GM12801 (cell line): ENCODE data around the gene ACTL7B.

Experiments used
- TF ChIP-seq, protein P1 (sequence below): IDR thresholded peaks from one replicate; pipeline ENCODE4 v1.5.1; 2011; ENCODE audit warnings: control low read depth; ENCODE audit not compliant: insufficient read length; ENCODE audit errors: extremely low read depth

ACTL7B gene, protein sequence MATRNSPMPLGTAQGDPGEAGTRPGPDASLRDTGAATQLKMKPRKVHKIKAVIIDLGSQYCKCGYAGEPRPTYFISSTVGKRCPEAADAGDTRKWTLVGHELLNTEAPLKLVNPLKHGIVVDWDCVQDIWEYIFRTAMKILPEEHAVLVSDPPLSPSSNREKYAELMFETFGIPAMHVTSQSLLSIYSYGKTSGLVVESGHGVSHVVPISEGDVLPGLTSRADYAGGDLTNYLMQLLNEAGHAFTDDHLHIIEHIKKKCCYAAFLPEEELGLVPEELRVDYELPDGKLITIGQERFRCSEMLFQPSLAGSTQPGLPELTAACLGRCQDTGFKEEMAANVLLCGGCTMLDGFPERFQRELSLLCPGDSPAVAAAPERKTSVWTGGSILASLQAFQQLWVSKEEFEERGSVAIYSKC

DNA sequence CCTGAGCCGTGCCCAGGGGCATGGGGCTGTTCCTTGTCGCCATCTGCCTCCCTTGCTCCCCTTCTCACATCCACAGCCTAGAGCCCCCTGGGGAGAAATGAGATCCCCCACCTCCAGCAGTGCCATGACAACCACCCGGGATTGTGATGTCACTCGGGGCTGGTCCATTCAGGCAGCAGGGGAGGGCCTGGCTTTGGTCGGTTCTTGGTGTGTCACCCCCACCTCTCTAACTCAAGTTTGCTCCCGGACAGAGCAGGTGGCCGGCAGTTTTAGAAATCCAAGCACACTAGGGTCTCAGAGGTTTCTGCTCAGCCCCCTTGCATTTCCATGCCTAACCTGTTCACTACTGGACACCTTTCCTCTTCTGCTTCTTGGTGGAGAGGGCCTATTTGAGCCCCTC, at the start of gene ACTL7B:
Gene ACTL7B (minus strand): TSS at position 99 of the 400 bp plus-strand sequence. CDS start 56 bp downstream, at position 43.
- TF ChIP-seq, protein P1, sequence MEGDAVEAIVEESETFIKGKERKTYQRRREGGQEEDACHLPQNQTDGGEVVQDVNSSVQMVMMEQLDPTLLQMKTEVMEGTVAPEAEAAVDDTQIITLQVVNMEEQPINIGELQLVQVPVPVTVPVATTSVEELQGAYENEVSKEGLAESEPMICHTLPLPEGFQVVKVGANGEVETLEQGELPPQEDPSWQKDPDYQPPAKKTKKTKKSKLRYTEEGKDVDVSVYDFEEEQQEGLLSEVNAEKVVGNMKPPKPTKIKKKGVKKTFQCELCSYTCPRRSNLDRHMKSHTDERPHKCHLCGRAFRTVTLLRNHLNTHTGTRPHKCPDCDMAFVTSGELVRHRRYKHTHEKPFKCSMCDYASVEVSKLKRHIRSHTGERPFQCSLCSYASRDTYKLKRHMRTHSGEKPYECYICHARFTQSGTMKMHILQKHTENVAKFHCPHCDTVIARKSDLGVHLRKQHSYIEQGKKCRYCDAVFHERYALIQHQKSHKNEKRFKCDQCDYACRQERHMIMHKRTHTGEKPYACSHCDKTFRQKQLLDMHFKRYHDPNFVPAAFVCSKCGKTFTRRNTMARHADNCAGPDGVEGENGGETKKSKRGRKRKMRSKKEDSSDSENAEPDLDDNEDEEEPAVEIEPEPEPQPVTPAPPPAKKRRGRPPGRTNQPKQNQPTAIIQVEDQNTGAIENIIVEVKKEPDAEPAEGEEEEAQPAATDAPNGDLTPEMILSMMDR, result no peak

DNA sequence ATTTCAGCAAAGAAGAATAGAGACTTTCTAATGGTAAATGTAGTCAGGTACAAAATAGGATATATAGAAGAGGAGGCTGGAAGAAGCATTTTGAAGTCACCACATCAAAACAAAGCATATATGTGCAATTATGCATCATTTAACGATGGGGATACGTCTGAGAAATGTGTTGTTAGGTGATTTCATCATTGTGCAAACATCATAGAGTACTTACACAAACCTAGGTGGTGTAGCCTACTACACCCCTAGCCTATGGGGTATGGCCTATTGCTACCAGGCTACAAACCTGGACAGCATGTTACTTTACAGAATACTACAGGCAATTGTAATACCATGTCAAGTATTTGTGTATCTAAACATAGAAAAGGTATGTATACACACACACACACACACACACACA, 49.7 kb upstream of the ACTL7B start:
- TF ChIP-seq, protein P1, result no peak

DNA sequence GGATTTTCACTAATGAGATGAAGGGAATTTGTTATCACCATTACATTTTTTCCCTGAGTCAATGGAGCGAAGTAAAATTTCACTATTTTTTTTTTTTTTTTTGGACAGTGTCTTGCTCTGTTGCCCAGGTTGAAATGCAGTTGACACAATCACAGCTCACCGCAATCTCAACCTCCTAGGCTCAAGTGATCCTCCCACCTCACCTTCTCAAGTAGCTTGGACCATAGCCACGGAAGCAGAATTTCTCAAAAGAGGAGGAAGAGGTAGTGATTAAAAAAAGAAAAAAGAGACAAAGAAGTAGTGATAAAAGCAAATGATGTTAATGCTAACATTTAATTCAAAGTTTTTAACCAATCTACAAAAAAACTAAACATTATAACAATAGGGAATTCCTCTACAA, 48.4 kb upstream of the ACTL7B start:
- TF ChIP-seq, protein P1, result no peak

DNA sequence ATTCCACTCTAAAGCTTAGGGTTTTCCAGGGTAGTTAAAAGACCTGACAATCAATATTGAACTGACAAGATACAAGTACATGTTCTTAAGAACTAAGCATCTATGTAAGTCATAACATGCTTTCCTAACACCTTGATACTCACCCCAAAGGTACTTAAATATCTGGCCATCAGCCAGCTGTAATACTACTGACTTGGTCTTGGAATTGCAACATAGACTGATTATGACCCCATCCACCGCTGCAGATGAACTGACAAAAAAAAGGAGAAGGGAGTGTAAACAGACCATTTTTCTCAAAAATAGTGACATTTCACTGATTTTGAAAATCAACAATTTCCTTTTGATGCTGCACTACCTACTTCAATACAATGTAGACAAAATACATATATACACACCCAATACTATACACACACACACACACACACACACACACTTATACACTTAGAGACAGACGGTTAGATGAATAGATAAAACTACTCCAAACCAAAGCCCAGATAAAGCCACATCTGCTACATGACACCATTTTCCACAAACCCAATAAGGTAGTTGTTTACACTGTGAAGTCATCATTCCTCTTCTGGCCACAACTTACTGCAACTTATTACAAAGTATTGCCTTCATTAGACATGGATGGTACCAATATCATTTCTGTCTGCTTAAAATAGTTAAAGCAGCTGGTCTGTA, 47.8 kb upstream of the ACTL7B start:
- TF ChIP-seq, protein P1, result no peak

DNA sequence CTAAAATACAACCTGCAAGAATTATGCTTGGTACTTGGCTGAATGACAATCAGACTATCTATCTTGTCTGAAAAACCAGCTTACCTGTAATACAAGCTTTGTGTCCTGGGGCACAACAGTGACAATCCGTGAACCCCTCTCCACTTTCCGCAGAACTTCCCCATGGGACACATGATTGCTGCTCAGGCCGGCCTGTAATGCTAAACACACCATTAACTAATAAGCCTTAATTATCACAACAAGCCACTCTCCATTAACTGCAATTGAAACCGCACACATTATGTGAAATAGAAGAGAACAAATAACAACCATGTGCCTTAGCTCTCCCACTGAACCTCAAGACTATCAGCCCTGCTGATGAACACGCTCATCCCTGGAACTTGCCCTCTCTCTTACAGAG, 44.4 kb upstream of the ACTL7B start:
- TF ChIP-seq, protein P1, result no peak

DNA sequence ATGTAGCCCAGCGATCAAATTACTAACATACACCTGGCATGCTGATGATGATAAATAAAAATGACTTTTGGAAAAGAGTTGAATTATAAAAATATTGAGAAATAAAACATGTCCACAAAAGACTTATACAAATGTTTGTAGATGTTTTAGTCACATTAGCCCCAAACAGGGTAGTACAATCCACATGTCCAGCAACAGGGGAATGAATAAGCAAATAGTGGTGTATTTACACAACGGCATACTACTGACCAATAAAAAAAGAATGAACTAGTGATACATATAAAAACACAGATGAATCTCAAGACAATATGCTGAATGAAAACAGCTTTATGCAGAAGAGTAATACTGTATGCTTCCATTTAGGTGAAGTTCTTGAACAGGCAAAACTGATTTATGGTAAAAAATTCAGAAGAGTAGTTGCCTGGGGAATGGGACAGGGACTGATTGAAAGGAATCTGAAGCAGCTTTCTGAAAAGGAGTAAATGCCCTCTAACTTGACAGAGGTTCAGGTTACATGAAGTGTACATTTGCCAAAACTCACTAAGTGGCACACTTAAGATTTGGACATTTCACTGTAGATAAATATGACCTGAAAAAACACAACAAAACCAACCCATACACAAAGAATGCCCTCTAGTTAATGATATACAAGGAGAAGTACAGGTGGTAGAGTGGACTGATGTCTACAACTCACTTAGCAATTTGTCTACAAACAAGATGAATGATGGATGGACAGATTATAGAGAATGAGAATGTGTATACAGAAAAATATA, 41.7 kb upstream of the ACTL7B start:
- TF ChIP-seq, protein P1, result no peak
